ENCODE data around the gene ANKRD65. TPM values are rescaled to one million over a fixed set of nuclear protein-coding genes. Genes with fewer than 3 reads are reported as not detected.

Gene ANKRD65
- total RNA-seq, 1 experiment from 2014 or later = not detected

GRCh38 chr1:1427820-1428148 is 6.7 kb upstream of the ANKRD65 start:
- Histone ChIP-seq H4K20me1 (ENCODE audit: insufficient read depth) (no peaks in the 10 kb centered on the region), H3K4me1 (ENCODE audit: control insufficient read depth in 1 of 2, insufficient read depth in 2 of 2, low read length in 2 of 2) (peaks cover 33 to 56% of the 10 kb centered on the region in 2 experiments), H2AFZ (ENCODE audit: low read depth, low read length, poor library complexity, severe bottlenecking) (no peak overlapping the region), H3K9me3 (ENCODE audit: control insufficient read depth in 1 of 2, insufficient read depth in 1 of 2, low read depth in 1 of 2, low read length in 2 of 2) (no peaks in the 10 kb centered on the region), H3K27me3 (ENCODE audit: insufficient read depth, low read length) (no peaks in the 10 kb centered on the region), H3K4me3 (replicated peaks in 1 of 2; ENCODE audit: low read depth in 1 of 2, low read length in 2 of 2) (no peak overlapping the region), H3K9ac (ENCODE audit: low read length) (no peak overlapping the region), H3K36me3 (ENCODE audit: control insufficient read depth in 1 of 2, insufficient read depth in 2 of 2, low read length in 2 of 2) (no peaks in the 10 kb centered on the region), H3K27ac (ENCODE audit: low read depth, low read length) (no peak overlapping the region), H3K4me2 (ENCODE audit: low read length) (no peak overlapping the region), H3K79me2 (ENCODE audit: insufficient read depth, low read length) (no peaks in the 10 kb centered on the region), H3K9me2 (ENCODE audit: insufficient read depth) (no peaks in the 10 kb centered on the region)
- no TSS peak for BruUV-seq (replicated peaks)
- no peak for ATAC-seq
- ChIA-PET POLR2A (no interaction called here), RAD21 (ENCODE audit: low non-redundant PET in 1 of 2, low total read pairs in 2 of 2, uncharacterized antibody in 2 of 2, unreplicated experiment in 2 of 2) (no interaction called here), CTCF (no interaction called here)
- TF ChIP-seq REST (IDR thresholded peaks at IDR 0.05; ENCODE audit: low read depth) = no peak
- no peak for TF ChIP-seq EGR1 (IDR thresholded peaks at IDR 0.05; ENCODE audit: low read depth)
- TF ChIP-seq, protein P1, sequence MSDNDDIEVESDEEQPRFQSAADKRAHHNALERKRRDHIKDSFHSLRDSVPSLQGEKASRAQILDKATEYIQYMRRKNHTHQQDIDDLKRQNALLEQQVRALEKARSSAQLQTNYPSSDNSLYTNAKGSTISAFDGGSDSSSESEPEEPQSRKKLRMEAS (IDR thresholded peaks at IDR 0.05) = no peak
- no peak for TF ChIP-seq JUND (IDR thresholded peaks at IDR 0.05)
- TF ChIP-seq ZNF274 (IDR thresholded peaks at IDR 0.05; ENCODE audit: low read depth, low read length) = no peak
- TF ChIP-seq TCF7L2 (IDR thresholded peaks at IDR 0.05; ENCODE audit: borderline replicate concordance, extremely low read depth, insufficient read depth, insufficient read length) = no peak
- no peak for TF ChIP-seq ZFX (IDR thresholded peaks at IDR 0.05)
- TF ChIP-seq, protein P2, sequence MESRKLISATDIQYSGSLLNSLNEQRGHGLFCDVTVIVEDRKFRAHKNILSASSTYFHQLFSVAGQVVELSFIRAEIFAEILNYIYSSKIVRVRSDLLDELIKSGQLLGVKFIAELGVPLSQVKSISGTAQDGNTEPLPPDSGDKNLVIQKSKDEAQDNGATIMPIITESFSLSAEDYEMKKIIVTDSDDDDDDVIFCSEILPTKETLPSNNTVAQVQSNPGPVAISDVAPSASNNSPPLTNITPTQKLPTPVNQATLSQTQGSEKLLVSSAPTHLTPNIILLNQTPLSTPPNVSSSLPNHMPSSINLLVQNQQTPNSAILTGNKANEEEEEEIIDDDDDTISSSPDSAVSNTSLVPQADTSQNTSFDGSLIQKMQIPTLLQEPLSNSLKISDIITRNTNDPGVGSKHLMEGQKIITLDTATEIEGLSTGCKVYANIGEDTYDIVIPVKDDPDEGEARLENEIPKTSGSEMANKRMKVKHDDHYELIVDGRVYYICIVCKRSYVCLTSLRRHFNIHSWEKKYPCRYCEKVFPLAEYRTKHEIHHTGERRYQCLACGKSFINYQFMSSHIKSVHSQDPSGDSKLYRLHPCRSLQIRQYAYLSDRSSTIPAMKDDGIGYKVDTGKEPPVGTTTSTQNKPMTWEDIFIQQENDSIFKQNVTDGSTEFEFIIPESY (IDR thresholded peaks at IDR 0.05; ENCODE audit: extremely low read depth, insufficient replicate concordance, low read length) = no peak
- no peak for TF ChIP-seq CBX3 (IDR thresholded peaks at IDR 0.05; ENCODE audit: low read depth)
- TF ChIP-seq, protein P3, sequence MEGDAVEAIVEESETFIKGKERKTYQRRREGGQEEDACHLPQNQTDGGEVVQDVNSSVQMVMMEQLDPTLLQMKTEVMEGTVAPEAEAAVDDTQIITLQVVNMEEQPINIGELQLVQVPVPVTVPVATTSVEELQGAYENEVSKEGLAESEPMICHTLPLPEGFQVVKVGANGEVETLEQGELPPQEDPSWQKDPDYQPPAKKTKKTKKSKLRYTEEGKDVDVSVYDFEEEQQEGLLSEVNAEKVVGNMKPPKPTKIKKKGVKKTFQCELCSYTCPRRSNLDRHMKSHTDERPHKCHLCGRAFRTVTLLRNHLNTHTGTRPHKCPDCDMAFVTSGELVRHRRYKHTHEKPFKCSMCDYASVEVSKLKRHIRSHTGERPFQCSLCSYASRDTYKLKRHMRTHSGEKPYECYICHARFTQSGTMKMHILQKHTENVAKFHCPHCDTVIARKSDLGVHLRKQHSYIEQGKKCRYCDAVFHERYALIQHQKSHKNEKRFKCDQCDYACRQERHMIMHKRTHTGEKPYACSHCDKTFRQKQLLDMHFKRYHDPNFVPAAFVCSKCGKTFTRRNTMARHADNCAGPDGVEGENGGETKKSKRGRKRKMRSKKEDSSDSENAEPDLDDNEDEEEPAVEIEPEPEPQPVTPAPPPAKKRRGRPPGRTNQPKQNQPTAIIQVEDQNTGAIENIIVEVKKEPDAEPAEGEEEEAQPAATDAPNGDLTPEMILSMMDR (IDR thresholded peaks at IDR 0.05 in 2 of 3, conservative IDR thresholded peaks at IDR 0.05 in 1 of 3; ENCODE audit: borderline replicate concordance in 1 of 3, insufficient read depth in 1 of 3, low read depth in 2 of 3, low read length in 2 of 3) = no peak
- TF ChIP-seq POLR2A (IDR thresholded peaks at IDR 0.05; ENCODE audit: borderline replicate concordance, extremely low read depth, insufficient read depth, insufficient read length) = no peak
- TF ChIP-seq EZH2 (IDR thresholded peaks at IDR 0.05) = no peak
- TF ChIP-seq EZH2phosphoT487 (IDR thresholded peaks at IDR 0.05; ENCODE audit: borderline replicate concordance) = no peak
- TF ChIP-seq POLR2AphosphoS5 (IDR thresholded peaks at IDR 0.05; ENCODE audit: low read depth, low read length) = no peak
- TF ChIP-seq YY1 (IDR thresholded peaks at IDR 0.05; ENCODE audit: extremely low read depth, insufficient replicate concordance, low read depth, low read length) = no peak
- TF ChIP-seq ATF3 (IDR thresholded peaks at IDR 0.05) = no peak
- intact Hi-C loops (cut with micrococcal nuclease) = no loop called here
- no peak for DNase-seq (ENCODE audit: low read depth, low spot score)
